Measurements from ENCODE around the gene ERC1.

Gene ERC1

GRCh38 chr12:1103632-1104031 is 112.6 kb downstream of the ERC1 start:
- no peak overlapping the region for H3K4me3 ChIP-seq (ENCODE audit: low read depth, low read length)
- DNase-seq (ENCODE audit: low read depth, low spot score) = no peak
- POLR2A ChIA-PET = no interaction called here
- CTCF ChIA-PET = interaction anchor here (0.6 to 4.7 kb wide), 6 partner anchors 10 to 533 kb away, joined by 3 to 30 read pairs (median 6); no protein-coding TSS in a partner anchor
- TF ChIP-seq CTCF (IDR thresholded peaks at IDR 0.05; ENCODE audit: insufficient read depth, low read length, missing control alignments) = no peak

- H3K4me3 ChIP-seq (ENCODE audit: low read depth, low read length) = no peak overlapping the region
- ChIA-PET POLR2A (no interaction called here), CTCF (interaction anchor here (0.6 to 4.7 kb wide), 6 partner anchors 10 to 534 kb away, joined by 3 to 30 read pairs (median 6); no protein-coding TSS in a partner anchor)
- no peak for TF ChIP-seq CTCF (IDR thresholded peaks at IDR 0.05; ENCODE audit: insufficient read depth, low read length, missing control alignments)
- no peak for DNase-seq (ENCODE audit: low read depth, low spot score)
Measured at GRCh38 chr12:1104088-1104800, 113.2 kb downstream of the ERC1 start.

GRCh38 chr12:1107669-1108068 is 116.6 kb downstream of the ERC1 start:
- CTCF ChIA-PET = interaction anchor here (1.2 to 2.8 kb wide), 2 partner anchors 10 to 15 kb away, joined by 4 to 18 read pairs; no protein-coding TSS in a partner anchor
- TF ChIP-seq CTCF (IDR thresholded peaks at IDR 0.05; ENCODE audit: insufficient read depth, low read length, missing control alignments) = no peak

GRCh38 chr12:1108276-1108675 is 117.3 kb downstream of the ERC1 start:
- ChIA-PET POLR2A (no interaction called here), CTCF (interaction anchor here (1.2 to 2.8 kb wide), 2 partner anchors 10 to 15 kb away, joined by 4 to 18 read pairs; no protein-coding TSS in a partner anchor)
- DNase-seq (ENCODE audit: low read depth, low spot score) = no peak
- H3K4me3 ChIP-seq (ENCODE audit: low read depth, low read length) = no peak overlapping the region
- no peak for TF ChIP-seq CTCF (IDR thresholded peaks at IDR 0.05; ENCODE audit: insufficient read depth, low read length, missing control alignments)

More at GRCh38 chr12:1107669-1108068, 116.6 kb downstream of the ERC1 start:
- H3K4me3 ChIP-seq (ENCODE audit: low read depth, low read length) = no peak overlapping the region
- no peak for DNase-seq (ENCODE audit: low read depth, low spot score)
- POLR2A ChIA-PET = no interaction called here

GRCh38 chr12:1115484-1116231 is 124.6 kb downstream of the ERC1 start:
- POLR2A ChIA-PET = no interaction called here
- CTCF ChIA-PET = interaction anchor here (1.0 to 8.4 kb wide), 7 partner anchors 11 to 491 kb away, joined by 3 to 207 read pairs (median 32); no protein-coding TSS in a partner anchor
- no peak for TF ChIP-seq CTCF (IDR thresholded peaks at IDR 0.05; ENCODE audit: insufficient read depth, low read length, missing control alignments)
- DNase-seq (ENCODE audit: low read depth, low spot score) = peak; percentile 26
- no peak overlapping the region; the same call in 1 of the 2 replicates for H3K4me3 ChIP-seq (ENCODE audit: low read depth, low read length)

GRCh38 chr12:1117371-1117770 is 126.3 kb downstream of the ERC1 start:
- no peak overlapping the region for H3K4me3 ChIP-seq (ENCODE audit: low read depth, low read length)
- TF ChIP-seq CTCF (IDR thresholded peaks at IDR 0.05; ENCODE audit: insufficient read depth, low read length, missing control alignments) = no peak
- ChIA-PET CTCF (interaction anchor here (0.6 to 8.4 kb wide), 97 partner anchors 8 to 823 kb away, joined by 3 to 207 read pairs (median 5); partner anchors contain the start of genes RAD52 and WNT5B), POLR2A (interaction anchor here (1.1 to 1.2 kb wide), 3 partner anchors 462 to 475 kb away, joined by 3 to 5 read pairs (median 3); no protein-coding TSS in a partner anchor)
- no peak for DNase-seq (ENCODE audit: low read depth, low spot score)
